ENCODE results near the gene EFHC1.

The EFHC1 gene

GRCh38 chr6:52400313-52401041, 19.7 kb upstream of the EFHC1 start (continued):
- TF ChIP-seq PPARA (CRISPR knock-in tag; IDR thresholded peaks at IDR 0.05; ENCODE audit: borderline replicate concordance) (no peak), RARB (CRISPR knock-in tag; IDR thresholded peaks at IDR 0.05) (no peak), ESRRG (CRISPR knock-in tag; IDR thresholded peaks at IDR 0.05) (no peak), CREB5 (CRISPR knock-in tag; IDR thresholded peaks at IDR 0.05; ENCODE audit: low read depth) (no peak)

- TF ChIP-seq OSR1 (CRISPR knock-in tag; IDR thresholded peaks at IDR 0.05) (no peak), TOX (CRISPR knock-in tag; IDR thresholded peaks at IDR 0.05; ENCODE audit: borderline replicate concordance) (no peak), ZNF70 (CRISPR knock-in tag; IDR thresholded peaks at IDR 0.05) (no peak), PATZ1 (CRISPR knock-in tag; IDR thresholded peaks at IDR 0.05; ENCODE audit: borderline replicate concordance) (no peak), TSHZ2 (CRISPR knock-in tag; IDR thresholded peaks at IDR 0.05) (no peak), SNAI2 (CRISPR knock-in tag; IDR thresholded peaks at IDR 0.05) (no peak), ZNF565 (CRISPR knock-in tag; conservative IDR thresholded peaks at IDR 0.05; ENCODE audit: low read depth) (no peak), ARNTL (CRISPR knock-in tag; IDR thresholded peaks at IDR 0.05; ENCODE audit: borderline replicate concordance, low read depth) (no peak), RARB (CRISPR knock-in tag; IDR thresholded peaks at IDR 0.05) (no peak), CREB5 (CRISPR knock-in tag; IDR thresholded peaks at IDR 0.05; ENCODE audit: low read depth) (no peak), PPARA (CRISPR knock-in tag; IDR thresholded peaks at IDR 0.05; ENCODE audit: borderline replicate concordance) (no peak), CSRNP3 (CRISPR knock-in tag; IDR thresholded peaks at IDR 0.05) (no peak), ZNF8 (CRISPR knock-in tag; IDR thresholded peaks at IDR 0.05) (no peak), TCF4 (CRISPR knock-in tag; IDR thresholded peaks at IDR 0.05; ENCODE audit: borderline replicate concordance) (no peak), BACH2 (CRISPR knock-in tag; IDR thresholded peaks at IDR 0.05; ENCODE audit: borderline replicate concordance) (no peak), ISL1 (CRISPR knock-in tag; IDR thresholded peaks at IDR 0.05) (no peak), POU6F1 (CRISPR knock-in tag; IDR thresholded peaks at IDR 0.05; ENCODE audit: borderline replicate concordance, low read depth) (no peak), ZFP30 (CRISPR knock-in tag; IDR thresholded peaks at IDR 0.05) (no peak), CSDC2 (CRISPR knock-in tag; IDR thresholded peaks at IDR 0.05) (no peak)
- no peak for ATAC-seq
Measured at GRCh38 chr6:52403086-52403485, 17.1 kb upstream of the EFHC1 start.
